GM18870 (cell line): ENCODE data around the gene HOXC11.

ENCODE experiments used
- ATAC-seq: cut with Tn5 transposase; IDR thresholded peaks from one replicate; pipeline ENCODE4 v1.9.1; 2021; ENCODE audit warnings: moderate library complexity; ENCODE audit not compliant: unreplicated experiment

The HOXC11 gene

DNA sequence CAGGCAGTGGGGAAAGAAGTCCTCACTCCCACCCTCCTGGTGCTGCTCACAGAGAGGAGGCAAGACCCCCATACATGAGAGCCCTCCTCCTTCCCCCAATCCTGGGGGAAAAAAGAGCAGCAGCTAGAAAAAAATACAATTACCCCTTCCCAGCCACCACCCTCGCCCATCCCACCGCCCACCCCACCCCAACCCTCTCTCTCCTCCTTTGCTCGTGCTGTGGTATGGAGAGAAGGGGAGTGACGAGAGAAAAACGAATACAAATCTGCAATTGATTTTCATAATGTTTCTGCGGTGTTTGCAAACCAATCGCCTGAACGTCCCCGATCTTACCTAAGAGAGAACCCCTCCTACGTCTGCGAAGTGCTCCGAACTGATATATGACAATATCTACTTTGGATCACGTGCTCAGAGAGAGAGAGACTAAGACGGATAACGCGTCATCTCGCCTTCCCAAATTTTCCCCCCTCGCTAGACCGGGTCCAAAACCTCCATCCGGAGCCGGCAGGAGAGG is at the start of gene HOXC11:
TSS of gene HOXC11 (plus strand) at position 405 of the 514 bp plus-strand sequence. CDS start 116 bp downstream, outside the sequence.
- no peak for ATAC-seq

DNA sequence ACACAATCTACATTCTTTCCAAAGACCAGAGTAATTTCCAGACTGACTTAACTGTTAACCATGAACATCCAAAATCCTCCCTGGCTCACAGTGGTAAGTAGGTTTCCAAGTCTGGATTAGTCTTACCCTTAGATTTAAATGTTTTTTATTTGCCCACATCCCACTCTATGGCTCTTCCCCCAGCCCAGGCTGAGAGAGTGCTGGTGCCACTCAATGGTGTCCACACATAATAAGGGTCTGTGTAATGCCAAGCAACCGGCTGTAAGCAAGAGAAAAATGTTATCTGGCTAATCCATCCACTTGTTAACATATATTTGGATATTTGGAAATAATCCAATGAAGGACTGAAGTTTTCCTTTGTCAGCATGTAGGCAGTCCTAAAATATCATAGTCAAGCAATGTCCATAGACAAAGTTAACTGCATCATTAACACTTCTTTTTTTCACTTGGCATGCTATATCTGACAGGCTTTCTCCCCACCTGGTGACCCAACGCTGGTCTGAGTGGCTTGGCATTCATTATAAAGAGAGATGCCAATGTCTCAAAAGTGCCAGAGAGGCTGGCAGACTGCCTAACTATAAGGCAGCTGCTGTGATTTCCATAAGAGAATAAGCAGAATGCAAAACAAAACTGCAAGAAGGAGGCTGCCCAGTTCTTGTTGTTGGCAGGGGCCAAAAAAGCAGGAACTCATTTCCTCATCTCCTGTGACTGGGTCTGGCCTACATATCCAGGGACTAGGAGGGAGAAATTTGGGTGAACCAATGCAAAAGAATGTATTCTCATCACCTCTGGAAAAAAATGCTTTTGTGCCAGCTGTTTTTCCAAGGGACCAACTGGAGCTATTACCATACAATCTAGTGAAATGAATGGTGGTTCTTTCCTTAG is 48.2 kb upstream of the HOXC11 start:
- ATAC-seq, result no peak

DNA sequence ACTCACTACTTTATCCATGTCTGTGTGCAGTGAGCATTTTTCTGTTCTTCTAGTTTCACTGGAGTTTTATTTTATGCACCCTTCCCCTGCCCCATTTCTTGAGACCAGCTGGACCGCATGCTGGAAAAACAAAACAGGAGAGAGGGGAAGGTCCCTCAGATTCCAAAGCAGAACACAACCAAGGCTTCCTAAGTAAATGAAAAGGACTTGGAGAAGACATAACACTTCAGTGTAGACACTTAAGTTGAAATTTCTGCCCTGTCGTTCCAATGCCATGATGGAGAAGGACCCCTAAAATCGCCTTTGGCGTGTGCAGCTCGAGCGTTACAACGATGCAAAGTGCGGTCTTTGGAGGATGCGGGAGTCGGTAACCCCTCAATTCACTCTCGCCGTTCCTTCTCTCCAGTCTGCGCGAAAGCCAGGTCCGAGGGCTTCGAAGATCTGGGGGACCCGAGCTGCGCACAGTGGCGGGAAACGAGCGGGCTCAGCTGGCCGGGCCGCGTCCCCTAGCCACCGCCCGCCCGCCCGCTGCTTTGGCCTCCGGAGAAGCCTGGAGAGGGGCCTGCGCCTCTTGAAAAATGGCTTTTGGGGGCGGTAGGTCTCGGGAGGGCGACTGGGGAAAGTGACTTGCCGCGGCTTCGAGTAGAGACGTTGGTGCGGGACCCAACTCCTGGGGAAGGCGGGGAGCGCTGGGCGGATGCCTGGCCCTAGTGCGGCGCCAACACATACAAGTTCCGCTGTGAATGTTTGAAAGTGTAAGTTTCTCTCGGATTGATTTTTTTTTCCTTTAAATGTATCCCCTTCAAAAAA is 45.5 kb upstream of the HOXC11 start:
- ATAC-seq, result no peak

DNA sequence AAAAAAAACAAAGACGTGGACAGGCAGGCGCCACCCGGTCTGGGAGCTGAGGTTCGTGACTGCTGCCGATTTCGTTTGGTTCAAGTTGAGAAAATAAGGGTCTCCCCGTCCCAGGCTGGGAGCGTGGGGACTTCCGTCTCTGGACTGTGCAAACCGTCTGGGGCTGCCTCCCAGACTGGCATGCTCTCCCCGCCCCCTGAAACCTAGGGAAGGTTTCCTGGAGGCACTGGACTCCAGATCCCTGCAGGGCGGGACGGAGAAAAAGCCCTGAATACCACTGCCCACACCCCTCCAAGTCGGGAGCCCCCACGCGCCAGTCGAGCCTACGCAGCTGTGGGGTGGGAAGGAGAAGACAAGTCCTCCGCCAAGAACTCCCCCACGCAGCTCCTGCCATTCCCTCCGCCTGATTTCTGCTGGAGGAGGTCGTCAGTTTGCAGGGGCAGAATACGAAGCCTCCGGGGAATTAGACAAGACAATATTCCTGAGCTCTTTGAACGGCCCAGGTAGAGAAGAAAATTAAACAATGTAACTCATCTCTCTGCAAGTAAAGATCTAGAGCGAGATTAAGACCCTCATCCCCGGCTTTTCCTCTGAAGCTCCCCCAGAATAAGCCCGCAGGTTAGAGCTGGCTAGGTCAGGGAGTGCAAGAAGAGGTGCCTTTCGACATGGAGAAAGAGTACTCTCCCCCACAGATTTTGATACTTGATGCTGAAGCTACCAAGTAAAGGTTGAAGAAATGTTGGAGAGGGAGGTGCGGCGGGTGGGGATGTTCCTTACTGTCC is 44.7 kb upstream of the HOXC11 start:
- ATAC-seq, result no peak

DNA sequence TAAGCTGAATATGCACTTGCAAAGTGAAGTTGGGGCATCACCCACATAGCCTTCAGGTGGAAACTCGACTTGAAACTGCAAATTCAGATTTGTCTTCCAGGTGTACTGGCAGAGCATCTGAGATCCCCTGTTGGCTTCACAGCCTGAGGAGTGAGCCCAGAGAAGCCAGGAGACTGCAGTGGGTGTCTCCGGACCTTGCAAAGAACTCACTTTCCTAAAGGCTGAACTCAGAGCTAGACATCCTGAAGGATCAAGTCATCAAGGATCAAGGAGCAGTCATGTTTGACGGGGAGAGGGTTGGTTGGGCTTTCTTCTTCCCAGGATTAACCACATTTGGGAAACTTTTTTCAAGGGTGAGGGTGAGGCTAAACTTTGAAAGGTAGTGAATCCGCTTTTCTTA is 43.4 kb upstream of the HOXC11 start:
- no peak for ATAC-seq

DNA sequence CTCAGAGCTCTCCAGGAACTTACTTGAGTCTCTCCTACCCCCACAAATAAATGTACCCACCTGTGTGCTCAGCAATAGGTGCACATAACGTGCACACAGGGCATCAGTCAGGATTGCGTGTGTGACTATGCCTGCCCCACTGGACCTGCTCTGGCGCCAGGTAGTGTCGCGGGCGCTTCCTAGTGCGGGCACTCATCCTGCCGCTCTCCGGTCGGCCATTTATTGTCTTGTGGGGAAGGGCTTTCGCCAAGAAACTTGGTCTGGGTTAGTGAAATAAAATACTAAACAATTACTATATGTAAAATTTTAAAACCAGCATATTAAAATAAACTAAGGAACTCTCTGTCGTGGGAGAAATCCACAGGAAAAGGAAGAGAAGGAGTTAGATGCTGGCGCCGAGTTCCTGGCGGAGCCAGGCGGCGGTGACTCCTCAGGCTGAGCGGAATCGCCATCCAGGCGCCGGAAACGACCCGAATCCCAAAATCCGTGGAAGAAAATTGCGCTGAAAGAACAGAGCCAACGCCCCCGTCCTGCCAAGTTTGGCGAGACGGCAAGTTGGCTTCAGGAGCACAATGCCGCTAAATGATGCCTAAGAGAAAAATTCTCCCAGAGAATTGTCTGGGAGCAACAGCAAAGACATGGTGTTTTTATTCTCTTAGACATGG is 42.2 kb upstream of the HOXC11 start:
- ATAC-seq, result no peak

DNA sequence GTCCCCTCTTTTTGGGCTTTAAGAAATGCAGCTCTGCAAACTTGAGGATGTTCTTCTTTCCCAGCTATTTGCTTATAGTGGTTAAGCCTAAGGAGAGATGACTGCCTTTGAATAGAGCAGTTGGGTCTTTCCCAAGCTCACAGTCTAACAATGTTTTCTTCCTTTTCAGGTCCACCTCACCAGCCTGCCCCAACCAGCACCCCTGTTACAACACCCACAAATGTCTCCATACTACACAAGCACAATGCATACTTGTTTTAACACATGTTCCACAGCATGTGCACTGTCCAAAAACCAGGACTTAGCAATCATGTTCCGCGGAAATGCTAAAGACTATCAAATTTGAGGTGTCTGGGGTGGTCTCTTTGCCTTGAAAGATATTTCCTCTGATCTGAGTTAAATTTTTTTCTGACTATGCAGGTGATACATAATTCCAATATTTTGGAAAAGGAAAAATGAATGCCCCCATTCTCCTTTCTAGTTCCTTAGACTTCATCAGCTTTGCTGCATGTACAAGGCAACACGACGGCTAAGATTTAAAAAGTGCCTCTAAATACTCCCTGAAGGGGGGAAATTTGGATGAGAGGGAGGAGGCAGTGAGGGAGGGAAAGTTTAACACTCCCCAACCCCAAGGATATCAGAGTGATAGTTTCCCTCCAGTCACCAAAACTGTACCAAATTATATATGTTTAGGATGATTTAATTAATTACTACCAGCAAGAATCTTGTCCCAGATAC is 40.9 kb upstream of the HOXC11 start:
- no peak for ATAC-seq

DNA sequence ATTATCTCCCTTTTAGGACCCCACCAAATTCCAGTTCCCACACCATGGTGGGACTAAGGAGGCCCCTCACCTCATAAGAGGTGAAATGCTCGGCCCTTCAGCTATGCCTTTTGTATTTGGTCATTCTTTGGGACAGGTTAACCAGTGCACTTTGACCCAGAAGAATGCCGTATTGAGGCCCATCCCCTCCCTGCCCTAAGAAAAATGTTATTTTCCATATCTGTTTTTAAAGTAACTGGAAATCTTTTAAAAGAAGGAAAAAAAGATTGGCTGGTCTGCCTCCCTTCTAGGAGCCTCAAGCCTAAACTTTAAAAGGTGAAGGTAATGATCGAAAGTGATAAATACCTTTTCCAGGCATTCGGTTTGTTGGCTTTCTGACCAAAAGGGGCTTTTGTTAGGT is 40.0 kb upstream of the HOXC11 start:
- ATAC-seq, result no peak

DNA sequence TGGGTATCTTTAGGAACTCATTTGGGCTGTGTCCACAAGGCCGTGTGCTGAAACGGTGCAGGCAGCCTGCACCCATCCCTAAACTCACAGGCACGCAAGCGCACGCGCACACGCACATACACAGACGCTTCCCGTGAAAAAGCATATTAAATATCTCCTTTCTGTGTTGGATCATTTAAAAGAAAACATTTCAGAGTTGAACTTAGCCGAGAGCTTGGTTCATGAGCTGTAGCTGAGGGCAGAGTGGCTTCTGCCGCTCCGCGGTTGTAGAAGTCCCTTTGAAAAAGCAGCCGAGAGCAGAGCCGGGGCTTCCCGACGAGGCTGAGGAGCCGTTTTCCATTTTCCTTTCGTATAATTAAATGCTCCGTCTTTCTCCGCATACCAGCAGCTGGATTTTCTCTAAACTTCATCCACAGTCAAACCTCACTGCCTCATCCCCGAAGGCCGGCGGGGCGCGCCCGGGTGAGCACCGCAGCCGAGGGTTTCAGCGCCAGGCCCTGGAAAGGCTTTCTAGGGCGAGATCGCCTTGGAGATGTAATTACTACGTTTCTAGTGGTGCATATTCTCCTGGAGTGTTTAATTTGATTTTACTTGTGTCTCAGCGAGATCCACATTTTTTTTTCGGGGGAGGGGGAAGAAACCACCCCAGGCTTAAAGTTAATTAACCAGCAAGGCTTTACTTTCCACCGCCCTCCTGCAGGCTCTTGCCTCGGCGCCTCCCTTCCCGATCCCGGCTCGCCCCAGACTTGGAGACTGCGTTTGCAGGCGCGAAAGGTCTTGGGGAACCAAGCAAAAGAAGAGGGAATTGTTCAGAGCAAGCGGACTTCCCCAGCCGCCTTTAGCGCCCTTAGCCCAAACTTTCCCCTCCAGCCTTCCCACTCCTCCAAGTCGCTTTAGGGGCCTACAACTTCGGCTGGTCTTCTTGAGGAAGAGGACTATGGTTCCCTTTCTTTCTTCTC is 37.3 kb upstream of the HOXC11 start:
- no peak for ATAC-seq

DNA sequence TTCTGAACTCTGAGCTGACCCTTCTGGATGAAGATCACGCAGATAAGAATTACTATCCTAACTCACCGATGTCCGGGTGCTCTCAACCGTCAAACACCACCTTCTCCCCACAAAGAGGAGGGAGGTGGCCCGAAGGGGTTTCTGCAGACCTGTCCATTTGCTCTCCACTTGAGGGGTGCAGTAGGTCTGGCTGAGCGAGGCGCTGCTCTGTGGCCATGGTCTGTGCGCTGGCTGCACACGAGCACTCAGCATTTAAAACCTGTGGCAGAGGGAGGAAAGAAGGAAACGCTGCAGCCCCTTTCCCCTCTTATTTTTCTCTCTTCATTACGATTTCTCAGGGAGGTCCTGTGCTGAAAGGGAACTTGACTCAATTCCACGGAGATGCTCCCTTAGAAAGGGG is 35.8 kb upstream of the HOXC11 start:
- ATAC-seq, result no peak

DNA sequence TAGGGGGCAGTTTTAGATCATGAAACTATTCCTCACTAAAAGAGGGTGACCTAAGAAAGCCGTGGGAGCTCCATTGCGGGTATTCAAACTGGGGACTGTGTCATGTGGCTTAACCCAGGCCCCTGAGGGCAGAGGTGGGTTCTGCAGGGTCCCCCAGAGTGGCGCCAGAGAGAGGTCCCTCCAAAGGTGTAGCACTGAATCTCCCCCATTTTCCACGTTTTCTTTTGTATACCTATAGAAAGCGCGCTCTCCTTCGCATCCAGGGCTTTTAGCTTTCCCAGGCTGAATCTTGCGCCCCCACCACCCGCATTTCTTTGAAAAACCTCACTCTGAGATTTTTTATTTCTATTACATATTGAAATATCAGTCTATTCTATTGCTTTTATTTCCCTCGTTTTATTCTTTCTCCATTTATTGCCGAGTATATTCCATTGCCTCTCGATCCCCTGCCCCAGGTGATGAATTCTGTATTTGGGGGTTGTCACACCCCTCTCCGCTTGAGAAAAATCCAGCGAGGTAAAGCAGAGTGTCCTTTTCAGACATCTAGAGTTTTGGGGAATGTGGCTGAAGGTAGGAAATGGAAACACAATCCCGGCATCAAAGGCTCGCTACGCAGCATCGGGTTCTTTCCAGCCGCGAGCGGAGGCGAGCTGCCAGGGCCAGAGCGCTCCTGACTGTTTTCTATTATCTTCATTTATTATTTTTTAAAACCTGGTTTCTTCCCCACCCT is 35.2 kb upstream of the HOXC11 start:
- ATAC-seq, result no peak

DNA sequence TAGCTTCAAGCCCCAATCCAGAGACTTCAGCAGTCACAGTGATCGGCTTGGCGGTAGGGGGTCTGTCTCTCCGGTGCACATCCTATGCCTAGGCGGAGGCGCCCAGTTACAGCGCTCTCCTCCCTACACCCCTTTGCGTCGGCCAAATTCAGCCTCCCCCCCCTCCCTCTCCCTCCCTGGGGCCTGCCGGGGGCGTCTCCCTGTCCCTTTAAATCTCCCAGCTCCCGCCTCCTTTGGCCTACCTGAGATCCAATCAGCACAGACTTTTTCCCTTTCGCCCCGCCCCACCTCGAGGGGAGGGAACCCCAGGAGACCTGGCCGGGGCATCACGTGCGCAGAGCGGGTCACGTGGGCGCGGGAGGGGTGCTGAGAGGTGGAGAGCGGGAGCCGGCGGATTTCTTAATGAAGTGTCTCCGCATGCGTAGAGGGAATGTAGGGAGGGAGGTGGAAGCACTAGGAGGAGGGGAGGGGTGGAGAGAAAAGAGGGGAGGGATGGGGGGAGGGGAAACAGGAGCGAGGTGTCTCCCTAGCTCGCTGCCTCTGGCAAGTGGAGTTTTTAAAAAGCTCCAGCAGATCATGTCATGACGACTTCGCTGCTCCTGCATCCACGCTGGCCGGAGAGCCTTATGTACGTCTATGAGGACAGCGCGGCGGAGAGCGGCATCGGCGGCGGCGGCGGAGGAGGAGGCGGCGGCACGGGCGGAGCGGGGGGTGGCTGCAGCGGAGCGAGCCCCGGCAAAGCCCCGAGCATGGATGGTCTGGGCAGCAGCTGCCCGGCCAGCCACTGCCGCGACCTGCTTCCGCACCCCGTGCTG is 34.4 kb upstream of the HOXC11 start, which contains the start of gene HOXC13:
TSS of gene HOXC13 (plus strand) at position 506 of the 815 bp plus-strand sequence. CDS start at position 582, 76 bp downstream.
- no peak for ATAC-seq

DNA sequence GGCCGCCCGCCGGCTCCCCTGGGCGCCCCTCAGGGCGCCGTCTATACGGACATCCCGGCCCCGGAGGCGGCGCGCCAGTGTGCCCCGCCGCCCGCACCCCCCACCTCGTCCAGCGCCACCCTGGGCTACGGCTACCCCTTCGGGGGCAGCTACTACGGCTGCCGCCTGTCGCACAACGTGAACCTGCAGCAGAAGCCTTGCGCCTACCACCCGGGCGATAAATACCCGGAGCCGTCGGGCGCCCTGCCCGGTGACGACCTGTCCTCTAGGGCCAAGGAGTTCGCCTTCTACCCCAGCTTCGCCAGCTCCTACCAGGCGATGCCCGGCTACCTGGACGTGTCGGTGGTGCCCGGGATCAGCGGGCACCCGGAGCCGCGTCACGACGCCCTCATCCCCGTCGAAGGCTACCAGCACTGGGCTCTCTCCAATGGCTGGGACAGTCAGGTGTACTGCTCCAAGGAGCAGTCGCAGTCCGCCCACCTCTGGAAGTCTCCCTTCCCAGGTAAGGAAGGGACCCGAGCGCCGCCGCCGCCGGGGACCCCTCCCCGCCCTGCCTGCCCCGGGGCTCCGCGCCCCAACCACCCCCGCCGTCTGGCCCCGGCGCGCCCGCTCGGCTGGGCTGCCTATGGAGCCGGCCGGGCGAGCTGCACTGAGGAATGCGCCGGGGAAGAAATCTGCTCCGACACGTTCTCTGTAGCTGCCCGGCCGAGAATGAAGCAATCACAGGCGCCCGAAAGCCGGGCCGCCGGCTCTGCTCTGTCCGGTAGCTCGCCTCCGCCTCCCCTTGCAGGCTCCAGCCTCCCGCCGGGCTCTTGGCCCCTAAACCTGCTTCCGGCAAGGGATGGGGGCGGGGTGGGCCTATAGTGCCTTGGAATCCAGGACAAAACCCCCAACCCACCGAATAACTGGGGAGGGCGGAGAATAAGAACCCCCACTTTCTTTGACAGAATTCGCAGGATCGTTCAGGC is 33.5 kb upstream of the HOXC11 start:
- no peak for ATAC-seq

DNA sequence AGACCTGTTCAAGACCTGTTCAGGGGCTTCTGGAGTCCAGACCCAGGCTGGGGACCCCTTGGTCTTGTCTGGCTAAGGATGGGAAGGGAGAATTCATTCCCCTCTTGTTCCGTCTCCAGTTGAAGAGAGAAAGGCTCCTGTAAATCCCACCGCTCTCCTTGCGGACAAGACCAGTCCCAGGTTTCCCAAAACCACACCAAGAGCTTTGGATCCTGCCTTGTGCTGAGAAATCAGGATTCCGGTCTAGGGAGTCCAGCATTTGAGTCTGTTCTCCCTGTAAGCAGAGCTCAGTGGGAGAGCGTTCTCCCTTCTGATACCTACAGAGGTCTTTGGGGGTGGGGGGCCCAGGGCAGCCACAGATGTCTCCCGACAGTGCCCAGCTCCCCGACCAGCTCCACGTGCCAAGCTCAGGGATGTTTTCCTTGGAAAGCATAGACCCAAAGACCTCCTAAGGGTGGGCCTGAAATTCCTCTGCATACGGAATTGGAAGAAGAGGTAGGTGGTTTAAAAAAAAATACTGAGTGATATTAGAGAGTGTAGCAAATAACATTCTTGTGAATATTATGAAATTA is 32.4 kb upstream of the HOXC11 start:
- no peak for ATAC-seq

DNA sequence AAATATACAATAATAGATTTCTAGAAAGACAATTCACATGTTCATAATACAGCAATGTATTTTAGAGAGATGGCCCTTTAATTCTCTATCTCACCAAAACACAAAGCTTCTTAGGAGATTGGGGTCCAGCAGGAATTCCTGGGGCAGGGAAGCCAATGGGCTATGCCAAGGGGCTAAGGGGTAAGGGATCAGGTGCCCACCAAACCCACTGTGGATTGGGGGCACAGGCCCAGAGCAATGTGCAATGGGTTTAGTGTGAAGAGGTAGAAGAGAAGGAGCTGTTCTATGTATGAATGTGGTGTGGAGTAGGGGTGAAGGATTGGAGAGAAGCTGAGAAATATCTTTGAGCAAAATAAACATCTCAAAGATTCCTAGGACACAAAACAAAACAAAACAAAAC is 31.7 kb upstream of the HOXC11 start:
- ATAC-seq, result no peak

DNA sequence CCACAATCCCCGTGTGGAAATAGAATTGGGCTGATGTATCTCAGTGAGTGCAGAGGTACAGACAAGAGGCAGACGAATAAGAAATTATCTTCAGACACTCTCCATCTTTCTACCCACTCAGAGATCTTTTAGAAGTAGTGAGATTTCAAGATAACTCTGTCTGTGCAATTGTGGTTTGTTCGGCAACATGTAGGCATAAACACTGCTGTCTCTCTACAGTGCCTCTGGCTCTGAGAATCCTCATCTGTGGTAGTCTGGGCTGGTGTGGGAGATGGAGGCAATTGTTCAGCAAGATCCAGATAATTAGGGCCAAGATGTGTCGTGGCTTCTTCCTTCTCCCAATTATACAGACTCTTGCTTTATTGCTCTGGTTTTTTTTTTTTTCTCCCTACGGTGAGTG is 31.2 kb upstream of the HOXC11 start:
- no peak for ATAC-seq
